Measurements from ENCODE around the gene PCDHGA12.
"Not testable (repeated sequence)": the region's sequence is repeated elsewhere in the genome, so short reads cannot be mapped to it uniquely, and the experiment has no call there.

The PCDHGA12 gene

DNA sequence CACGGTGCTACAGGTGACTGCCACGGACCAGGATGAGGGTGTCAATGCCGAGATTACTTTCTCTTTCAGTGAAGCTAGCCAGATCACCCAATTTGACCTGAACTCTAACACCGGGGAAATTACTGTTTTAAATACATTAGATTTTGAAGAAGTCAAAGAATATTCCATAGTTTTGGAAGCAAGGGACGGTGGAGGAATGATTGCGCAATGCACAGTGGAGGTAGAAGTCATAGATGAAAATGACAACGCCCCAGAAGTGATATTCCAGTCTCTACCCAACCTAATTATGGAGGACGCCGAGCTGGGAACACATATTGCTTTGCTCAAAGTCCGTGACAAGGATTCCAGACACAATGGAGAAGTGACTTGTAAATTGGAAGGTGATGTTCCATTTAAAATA is 41.6 kb upstream of the PCDHGA12 start:
- Histone ChIP-seq H3K9me3 (ENCODE audit: severe bottlenecking) (peaks cover 6% of the 10 kb centered on the region), H3K27me3 (ENCODE audit: insufficient read depth, low read depth, severe bottlenecking) (no peaks in the 10 kb centered on the region)
- DNase-seq = no peak

DNA sequence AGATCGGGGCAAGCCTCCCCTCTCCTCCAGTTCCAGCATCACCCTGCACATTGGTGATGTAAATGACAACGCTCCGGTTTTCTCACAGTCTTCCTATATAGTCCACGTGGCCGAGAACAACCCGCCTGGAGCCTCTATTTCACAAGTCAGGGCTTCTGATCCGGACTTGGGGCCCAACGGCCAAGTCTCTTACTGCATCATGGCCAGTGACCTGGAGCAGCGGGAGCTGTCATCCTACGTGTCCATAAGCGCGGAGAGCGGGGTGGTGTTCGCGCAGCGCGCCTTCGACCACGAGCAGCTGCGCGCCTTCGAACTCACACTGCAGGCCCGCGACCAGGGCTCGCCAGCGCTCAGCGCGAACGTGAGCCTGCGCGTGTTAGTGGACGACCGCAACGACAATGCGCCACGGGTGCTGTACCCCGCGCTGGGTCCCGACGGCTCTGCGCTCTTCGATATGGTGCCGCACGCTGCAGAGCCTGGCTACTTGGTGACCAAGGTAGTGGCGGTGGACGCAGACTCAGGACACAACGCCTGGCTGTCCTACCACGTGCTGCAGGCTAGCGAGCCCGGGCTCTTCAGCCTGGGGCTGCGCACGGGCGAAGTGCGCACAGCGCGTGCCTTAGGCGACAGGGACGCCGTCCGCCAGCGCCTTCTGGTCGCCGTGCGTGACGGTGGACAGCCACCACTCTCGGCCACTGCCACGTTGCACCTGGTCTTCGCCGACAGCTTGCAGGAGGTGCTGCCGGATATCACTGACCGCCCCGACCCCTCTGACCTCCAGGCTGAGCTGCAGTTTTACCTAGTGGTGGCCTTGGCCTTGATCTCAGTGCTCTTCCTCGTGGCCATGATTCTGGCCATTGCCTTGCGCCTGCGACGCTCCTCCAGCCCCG is 40.9 kb upstream of the PCDHGA12 start:
- TF ChIP-seq CTCF (IDR thresholded peaks at IDR 0.05; ENCODE audit: low read depth, low read length) = no peak

More for the DNA sequence above, 41.6 kb upstream of the PCDHGA12 start:
- no peak overlapping the region for H3K27ac ChIP-seq
- TF ChIP-seq CTCF (IDR thresholded peaks at IDR 0.05; ENCODE audit: low read depth, low read length) = no peak
- no peaks in the 10 kb centered on the region for H3K36me3 ChIP-seq
- H3K4me3 ChIP-seq (ENCODE audit: low read depth, low read length) = no peak overlapping the region

GRCh38 chr5:141392429-141393198 is 37.7 kb upstream of the PCDHGA12 start, which contains the start of gene PCDHGA8:
PCDHGA8 (plus strand) TSS chr5:141392633; CDS start chr5:141392814, 181 bp downstream.
- Histone ChIP-seq H3K27ac (no peak within 1 kb of the TSS), H3K9me3 (ENCODE audit: severe bottlenecking) (peaks cover 4% of the 10 kb centered on the region), H3K4me3 (ENCODE audit: low read depth, low read length) (no peak within 1 kb of the TSS), H3K36me3 (no peaks in the 10 kb centered on the region), H3K27me3 (ENCODE audit: insufficient read depth, low read depth, severe bottlenecking) (no peaks in the 10 kb centered on the region)
- no peak for DNase-seq
- no peak for TF ChIP-seq CTCF (IDR thresholded peaks at IDR 0.05; ENCODE audit: low read depth, low read length)

More for the DNA sequence above, 40.9 kb upstream of the PCDHGA12 start:
- Histone ChIP-seq H3K27ac (no peak overlapping the region), H3K9me3 (ENCODE audit: severe bottlenecking) (peaks cover 6% of the 10 kb centered on the region), H3K27me3 (ENCODE audit: insufficient read depth, low read depth, severe bottlenecking) (no peaks in the 10 kb centered on the region), H3K36me3 (no peaks in the 10 kb centered on the region), H3K4me3 (ENCODE audit: low read depth, low read length) (no peak overlapping the region)
- no peak for DNase-seq

GRCh38 chr5:141393267-141393666 is 37.0 kb upstream of the PCDHGA12 start:
- no peak for DNase-seq
- Histone ChIP-seq H3K36me3 (no peaks in the 10 kb centered on the region), H3K4me3 (ENCODE audit: low read depth, low read length) (no peak overlapping the region), H3K27me3 (ENCODE audit: insufficient read depth, low read depth, severe bottlenecking) (no peaks in the 10 kb centered on the region), H3K9me3 (ENCODE audit: severe bottlenecking) (peaks cover 4% of the 10 kb centered on the region), H3K27ac (no peak overlapping the region)
- no peak for TF ChIP-seq CTCF (IDR thresholded peaks at IDR 0.05; ENCODE audit: low read depth, low read length)

GRCh38 chr5:141394401-141395187 is 35.7 kb upstream of the PCDHGA12 start:
- not testable (repeated sequence) for H3K27me3 ChIP-seq (ENCODE audit: insufficient read depth, low read depth, severe bottlenecking); DNase-seq; H3K27ac ChIP-seq; H3K9me3 ChIP-seq (ENCODE audit: severe bottlenecking); H3K36me3 ChIP-seq; H3K4me3 ChIP-seq (ENCODE audit: low read depth, low read length)

- not testable (repeated sequence) for H3K9me3 ChIP-seq (ENCODE audit: severe bottlenecking); H3K27ac ChIP-seq; H3K36me3 ChIP-seq; H3K27me3 ChIP-seq (ENCODE audit: insufficient read depth, low read depth, severe bottlenecking); H3K4me3 ChIP-seq (ENCODE audit: low read depth, low read length); DNase-seq
Observed at GRCh38 chr5:141397756-141398551, 32.4 kb upstream of the PCDHGA12 start, which contains the start of gene PCDHGB5. PCDHGB5 (plus strand) TSS chr5:141397947; CDS start chr5:141398128, 181 bp downstream.
